Keratinocyte (primary cell): ENCODE results near the gene ENPP3. TPM values are rescaled to one million over a fixed set of nuclear protein-coding genes. Genes with fewer than 3 reads are reported as not detected.
A peak's percentile ranks its signal among the peaks of the same experiment; 100 is the strongest.
"Not testable (repeated sequence)": the region's sequence is repeated elsewhere in the genome, so short reads cannot be mapped to it uniquely, and the experiment has no call there.

Experiments used
- DNase-seq: peaks from one replicate; pipeline ENCODE4 v3.0.0-alpha.2; 2011; ENCODE audit warnings: low read depth, missing footprints, low spot score
- FAIRE-seq: peaks from 2 replicates; lab custom pipeline; 2011; peaks lifted over from hg19 to GRCh38; lab: Jason Lieb, UNC
- H2AFZ ChIP-seq: 2 replicates; pipeline ENCODE4 v1.6.0; 2012; ENCODE audit warnings: low read length, control low read depth, inconsistent platforms; ENCODE audit not compliant: control insufficient read depth
- H3K27ac ChIP-seq: 2 replicates; pipeline ENCODE4 v1.5.1; 2011; ENCODE audit warnings: low read length; ENCODE audit not compliant: control insufficient read depth, insufficient read depth
- H3K27me3 ChIP-seq: 3 replicates; pipeline ENCODE4 v1.6.0; 2011; ENCODE audit warnings: low read length; ENCODE audit not compliant: control insufficient read depth, insufficient read depth; ENCODE audit errors: extremely low read depth
- H3K36me3 ChIP-seq, 2 experiments: 2 replicates in 1 of 2; 3 replicates in 1 of 2; pipeline ENCODE4 v1.5.1; 2011; ENCODE audit warnings: low read length in 2 of 2, mild to moderate bottlenecking in 1 of 2; ENCODE audit not compliant: control insufficient read depth in 2 of 2, insufficient read depth in 2 of 2; ENCODE audit errors: extremely low read depth in 1 of 2
- H3K4me1 ChIP-seq: 3 replicates; pipeline ENCODE4 v1.5.1; 2011; ENCODE audit warnings: low read length; ENCODE audit not compliant: control insufficient read depth, insufficient read depth; ENCODE audit errors: extremely low read depth
- H3K4me2 ChIP-seq: 3 replicates; pipeline ENCODE4 v1.6.0; 2011; ENCODE audit warnings: low read depth, low read length; ENCODE audit not compliant: control insufficient read depth, insufficient read depth; ENCODE audit errors: extremely low read depth
- H3K4me3 ChIP-seq, 3 experiments: fragments of 200-600 bp in 1 of 3; sonication (generic) in 1 of 3; 2 replicates in 2 of 3; 3 replicates in 1 of 3; pipeline ENCODE4 v1.5.1; 2011 to 2016; ENCODE audit warnings: low read length in 3 of 3, mild to moderate bottlenecking in 3 of 3, control low read depth in 2 of 3, inconsistent platforms in 1 of 3, low read depth in 1 of 3, mixed read lengths in 1 of 3, mixed run types in 1 of 3, moderate library complexity in 1 of 3; ENCODE audit not compliant: control insufficient read depth in 2 of 3, insufficient read depth in 2 of 3; ENCODE audit errors: extremely low read depth in 1 of 3
- H3K79me2 ChIP-seq: 2 replicates; pipeline ENCODE4 v1.6.0; 2012; ENCODE audit warnings: low read length; ENCODE audit not compliant: control insufficient read depth, insufficient read depth
- H3K9ac ChIP-seq: 3 replicates; pipeline ENCODE4 v1.6.0; 2011; ENCODE audit warnings: low read length; ENCODE audit not compliant: control insufficient read depth, insufficient read depth; ENCODE audit errors: extremely low read depth
- H3K9me1 ChIP-seq: 3 replicates; pipeline ENCODE4 v1.6.0; 2011; ENCODE audit warnings: low read length; ENCODE audit not compliant: control insufficient read depth, insufficient read depth; ENCODE audit errors: extremely low read depth
- H3K9me3 ChIP-seq: 2 replicates; pipeline ENCODE4 v1.5.1; 2012; ENCODE audit warnings: low read depth, low read length; ENCODE audit not compliant: control insufficient read depth
- H4K20me1 ChIP-seq: 3 replicates; pipeline ENCODE4 v1.6.0; 2011; ENCODE audit warnings: low read length; ENCODE audit not compliant: control insufficient read depth, insufficient read depth; ENCODE audit errors: extremely low read depth
- CTCF ChIP-seq, 3 experiments: IDR thresholded peaks in 1 of 3; conservative IDR thresholded peaks in 1 of 3; optimal IDR thresholded peaks in 1 of 3; 2 replicates in 2 of 3; 3 replicates in 1 of 3; pipeline versions ENCODE3 to v1.5.1; 2011; ENCODE audit warnings: low read length in 3 of 3, mild to moderate bottlenecking in 3 of 3, moderate library complexity in 2 of 3, control low read depth in 1 of 3, inconsistent platforms in 1 of 3; ENCODE audit not compliant: insufficient read depth in 2 of 3; ENCODE audit errors: extremely low read depth in 1 of 3
- EZH2 ChIP-seq: IDR thresholded peaks from one replicate; pipeline ENCODE4 v1.6.1; 2012; ENCODE audit warnings: inconsistent platforms, mild to moderate bottlenecking, low read length, moderate library complexity
- dilution Hi-C: fragments of 300-500 bp; cut with MboI; formaldehyde crosslinking; loops from one replicate; pipeline ENCODE4 v1.7.0; 2020; ENCODE audit warnings: low sequenced_read_pairs; ENCODE audit not compliant: extremely low pct_ligation_motif_present
- polyA plus RNA-seq, 5 experiments: library from polyadenylated mRNA; depleted of rRNA in 3 of 5; stranded (reverse) in 3 of 5; stranded (forward) in 1 of 5; unstranded in 1 of 5; fragments of >200 nt; gene quantifications; 1 replicate in 1 of 5; 2 replicates in 3 of 5; 3 replicates in 1 of 5; pipeline versions ENCODE4 v1.2.1 to v1.2.3, GENCODE V29; 2011 to 2012; ENCODE audit warnings: missing spikeins in 2 of 5, low read depth in 1 of 5, low replicate concordance in 1 of 5

ENPP3 gene
- polyA plus RNA-seq, 1 donor (not counting 4 experiments of a cell fraction or from before 2014, with no cell fraction given), result not detected

GRCh38 chr6:131694832-131695426 is 57.8 kb downstream of the ENPP3 start:
- Histone ChIP-seq H3K27me3 (peaks cover 3% of the 10 kb centered on the region), H3K4me3 (no peak overlapping the region), H3K27ac (no peak overlapping the region), H3K9me3 (no peaks in the 10 kb centered on the region), H3K4me2 (no peak overlapping the region), H3K79me2 (no peaks in the 10 kb centered on the region), H2AFZ (no peak overlapping the region), H4K20me1 (no peaks in the 10 kb centered on the region), H3K4me1 (no peaks in the 10 kb centered on the region), H3K36me3 (no peaks in the 10 kb centered on the region), H3K9me1 (no peaks in the 10 kb centered on the region), H3K9ac (no peak overlapping the region)
- no peak for TF ChIP-seq EZH2
- peak; percentile 72 to 84 (median 78) for TF ChIP-seq CTCF (optimal IDR thresholded peaks at IDR 0.05 in 1 of 3, IDR thresholded peaks at IDR 0.05 in 1 of 3, conservative IDR thresholded peaks at IDR 0.05 in 1 of 3; ENCODE audit: extremely low read depth in 1 of 3, insufficient read depth in 2 of 3, low read length in 3 of 3)
- FAIRE-seq, result no peak
- dilution Hi-C loops, result no loop called here
- DNase-seq, result no peak

GRCh38 chr6:131696956-131697355 is 59.9 kb downstream of the ENPP3 start:
- dilution Hi-C loops, result no loop called here
- DNase-seq (no peak), FAIRE-seq (no peak)
- H3K4me3 ChIP-seq, result no peak overlapping the region
- H3K79me2 ChIP-seq, result no peaks in the 10 kb centered on the region
- no peak overlapping the region for H3K9ac ChIP-seq
- no peaks in the 10 kb centered on the region for H3K4me1 ChIP-seq
- TF ChIP-seq CTCF (optimal IDR thresholded peaks at IDR 0.05 in 1 of 3, IDR thresholded peaks at IDR 0.05 in 1 of 3, conservative IDR thresholded peaks at IDR 0.05 in 1 of 3; ENCODE audit: extremely low read depth in 1 of 3, insufficient read depth in 2 of 3, low read length in 3 of 3) (no peak), EZH2 (no peak)
- H2AFZ ChIP-seq, result no peak overlapping the region
- no peaks in the 10 kb centered on the region for H3K9me1 ChIP-seq
- peaks cover 3% of the 10 kb centered on the region for H3K27me3 ChIP-seq
- H3K27ac ChIP-seq, result no peak overlapping the region
- no peaks in the 10 kb centered on the region for H3K36me3 ChIP-seq
- no peaks in the 10 kb centered on the region for H4K20me1 ChIP-seq
- no peaks in the 10 kb centered on the region for H3K9me3 ChIP-seq
- H3K4me2 ChIP-seq, result no peak overlapping the region

- H3K27ac ChIP-seq, H3K9me3 ChIP-seq, DNase-seq, H3K79me2 ChIP-seq, H3K9ac ChIP-seq, H3K4me1 ChIP-seq, H4K20me1 ChIP-seq, H3K4me2 ChIP-seq, dilution Hi-C loops, H3K9me1 ChIP-seq, FAIRE-seq, H3K4me3 ChIP-seq, H3K36me3 ChIP-seq, H2AFZ ChIP-seq, H3K27me3 ChIP-seq: not testable (repeated sequence)
Observed at GRCh38 chr6:131700851-131701250, 63.7 kb downstream of the ENPP3 start.

GRCh38 chr6:131703905-131704304 is 66.8 kb downstream of the ENPP3 start:
- FAIRE-seq, dilution Hi-C loops: not testable (repeated sequence)

More at GRCh38 chr6:131703905-131704304, 66.8 kb downstream of the ENPP3 start:
- not testable (repeated sequence) for H3K79me2 ChIP-seq, H3K27ac ChIP-seq, H3K9me1 ChIP-seq, H3K27me3 ChIP-seq, H3K4me2 ChIP-seq, H3K4me3 ChIP-seq, H3K9me3 ChIP-seq, H4K20me1 ChIP-seq, H3K4me1 ChIP-seq, H2AFZ ChIP-seq, H3K36me3 ChIP-seq, DNase-seq, H3K9ac ChIP-seq
